ENCODE results near the gene HP.
A peak's percentile ranks its signal among the peaks of the same experiment; 100 is the strongest.

GRCh38 chr16:72093448-72094265, 39.4 kb downstream of the HP start, which contains the start of the genes DHX38 and TXNL4B:
- TF ChIP-seq CTCF (IDR thresholded peaks at IDR 0.05) (peak in 1 of 5 experiments; percentile 31), EP300 (IDR thresholded peaks at IDR 0.05) (peak; percentile 90 to 92), POLR2A (IDR thresholded peaks at IDR 0.05) (peak; percentile 60 to 85)
